Skeletal muscle tissue (tissue), 4 donors: Measurements from ENCODE around the gene ADCY10. TPM values are rescaled to one million over a fixed set of nuclear protein-coding genes. Genes with fewer than 3 reads are reported as not detected.
"Not testable (repeated sequence)": the region's sequence is repeated elsewhere in the genome, so short reads cannot be mapped to it uniquely, and the experiment has no call there.

ENCODE experiments used
- H3K27ac ChIP-seq: one replicate; pipeline ENCODE4 v1.7.0; 2013; ENCODE audit warnings: mild to moderate bottlenecking, low read depth, low read length, inconsistent platforms
- H3K27me3 ChIP-seq, 3 donors: one replicate each; pipeline ENCODE4 v1.7.0; 2013; ENCODE audit warnings: low read length in 3 of 3; ENCODE audit not compliant: control insufficient read depth in 3 of 3, insufficient read depth in 3 of 3
- H3K36me3 ChIP-seq, 3 donors: one replicate each; pipeline ENCODE4 v1.7.0; 2013; ENCODE audit warnings: low read length in 3 of 3; ENCODE audit not compliant: control insufficient read depth in 3 of 3, insufficient read depth in 3 of 3
- H3K4me1 ChIP-seq, 3 donors: one replicate each; pipeline ENCODE4 v1.7.0; 2013; ENCODE audit warnings: low read length in 3 of 3, mild to moderate bottlenecking in 3 of 3; ENCODE audit not compliant: control insufficient read depth in 3 of 3, insufficient read depth in 3 of 3
- H3K4me3 ChIP-seq, 3 donors: one replicate each; pipeline ENCODE4 v1.7.0; 2013; ENCODE audit warnings: low read length in 3 of 3
- H3K9ac ChIP-seq, 3 donors: one replicate each; pipeline ENCODE4 v1.7.0; 2013; ENCODE audit warnings: low read length in 3 of 3, mild to moderate bottlenecking in 3 of 3, moderate library complexity in 2 of 3, low read depth in 1 of 3
- H3K9me3 ChIP-seq, 3 donors: one replicate each; pipeline ENCODE4 v1.7.0; 2013; ENCODE audit warnings: low read length in 3 of 3; ENCODE audit not compliant: control insufficient read depth in 3 of 3
- total RNA-seq: library from RNA; depleted of rRNA; stranded (reverse); fragments of >200 nt; gene quantifications from one replicate; pipeline ENCODE4 v1.2.3, GENCODE V29; 2014
- donor health status: Osteomylitis.

The ADCY10 gene
- total RNA-seq, 1 donor from 2014 or later: under 0.01 TPM

DNA sequence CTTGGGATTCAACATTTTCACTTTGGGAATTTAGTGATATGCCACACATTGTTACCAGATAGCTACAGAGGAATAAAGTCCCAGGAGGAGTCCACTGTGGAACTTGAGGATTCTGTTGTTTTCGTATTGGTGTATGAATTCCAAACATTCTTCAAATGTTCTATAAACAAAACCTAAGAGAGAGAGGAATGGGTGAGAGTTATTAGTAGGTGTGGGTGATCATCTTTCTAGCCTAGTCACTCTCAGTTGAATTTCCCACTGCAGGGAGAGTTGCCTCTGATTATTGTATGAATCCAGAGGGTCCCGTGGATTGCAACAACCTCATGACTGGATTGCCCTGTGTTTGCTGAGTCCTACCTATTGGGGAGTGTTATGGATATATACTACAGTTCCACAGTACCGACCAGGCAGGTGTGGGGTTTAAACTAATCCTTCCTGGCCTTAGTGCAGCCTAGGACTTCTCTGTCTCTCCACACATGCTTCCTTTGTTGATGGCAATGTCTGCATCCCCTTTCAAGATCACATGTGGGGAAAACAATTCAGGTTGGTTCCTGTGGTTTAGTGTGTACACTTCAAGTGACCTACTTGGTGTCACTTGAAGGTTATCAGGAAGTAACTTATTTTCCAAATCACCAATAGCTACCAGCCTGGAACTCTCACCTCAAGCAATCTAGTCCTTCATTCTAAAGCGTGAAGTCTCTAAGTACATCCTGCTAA is 91.8 kb downstream of the ADCY10 start:
- Histone ChIP-seq H3K27me3 (no peaks in the 10 kb centered on the region), H3K4me1 (peaks cover 0 to 4% (median 0%) of the 10 kb centered on the region in 3 donors), H3K36me3 (no peaks in the 10 kb centered on the region), H3K9ac (no peak overlapping the region), H3K4me3 (no peak overlapping the region), H3K27ac (no peak overlapping the region), H3K9me3 (no peaks in the 10 kb centered on the region)

DNA sequence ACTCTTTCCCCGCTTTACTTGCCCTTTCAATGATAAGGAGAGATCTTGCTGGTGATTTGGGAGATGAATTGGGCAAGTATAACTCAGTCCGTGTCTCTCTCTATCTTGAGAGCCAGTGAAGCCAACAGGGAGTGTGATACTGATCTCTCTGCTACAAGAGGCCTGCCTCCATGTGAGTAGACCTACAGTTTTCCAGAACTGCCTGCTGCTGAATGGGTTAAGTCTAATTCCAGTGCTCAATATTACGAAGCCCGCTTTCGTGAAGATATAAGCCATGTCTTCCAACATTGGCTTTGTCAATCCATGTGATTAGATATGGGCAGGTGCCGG is 92.6 kb downstream of the ADCY10 start:
- Histone ChIP-seq H3K9me3 (no peaks in the 10 kb centered on the region), H3K27ac (no peak overlapping the region), H3K27me3 (no peaks in the 10 kb centered on the region), H3K4me3 (no peak overlapping the region), H3K36me3 (no peaks in the 10 kb centered on the region), H3K4me1 (peaks cover 0 to 4% (median 0%) of the 10 kb centered on the region in 3 donors), H3K9ac (no peak overlapping the region)

DNA sequence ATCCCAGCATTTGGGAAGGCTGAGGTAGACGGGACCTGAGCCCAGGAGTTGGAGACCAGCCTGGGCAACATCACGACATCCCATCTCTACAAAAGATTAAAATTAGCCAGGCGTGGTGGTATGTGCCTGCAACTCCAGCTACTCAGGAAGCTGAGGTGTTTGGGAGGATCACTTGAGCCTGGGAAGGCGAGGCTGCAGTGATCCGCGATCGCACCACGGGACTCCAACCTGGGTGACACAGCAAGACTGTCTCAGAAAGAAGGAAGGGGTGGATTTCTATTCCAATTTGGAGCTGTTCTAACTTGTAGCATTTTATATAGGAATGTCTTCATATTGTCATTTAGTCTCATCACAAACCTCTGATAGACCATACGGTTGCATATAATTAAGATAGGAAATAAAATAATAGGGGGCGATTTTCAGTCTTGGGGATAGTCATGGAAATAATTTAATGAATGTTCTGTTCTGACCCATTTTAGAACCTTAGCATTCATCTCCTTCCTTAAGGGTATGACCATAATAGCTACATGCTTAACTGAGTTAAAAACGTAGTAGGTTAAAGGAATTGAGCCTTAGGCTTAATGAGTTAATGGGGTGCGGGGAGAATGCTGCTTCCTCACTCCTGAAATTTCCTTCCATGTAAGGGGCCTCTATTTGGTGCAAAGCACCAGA is 93.1 kb downstream of the ADCY10 start:
- Histone ChIP-seq H3K9me3 (no peaks in the 10 kb centered on the region), H3K4me1 (peaks cover 0 to 4% (median 0%) of the 10 kb centered on the region in 3 donors), H3K9ac (peak overlapping the region in 2 of 3 donors; percentile 28 to 60), H3K36me3 (no peaks in the 10 kb centered on the region), H3K27me3 (no peaks in the 10 kb centered on the region), H3K27ac (peak overlapping the region; percentile 79), H3K4me3 (peak overlapping the region in 1 of 3 donors; percentile 63)

DNA sequence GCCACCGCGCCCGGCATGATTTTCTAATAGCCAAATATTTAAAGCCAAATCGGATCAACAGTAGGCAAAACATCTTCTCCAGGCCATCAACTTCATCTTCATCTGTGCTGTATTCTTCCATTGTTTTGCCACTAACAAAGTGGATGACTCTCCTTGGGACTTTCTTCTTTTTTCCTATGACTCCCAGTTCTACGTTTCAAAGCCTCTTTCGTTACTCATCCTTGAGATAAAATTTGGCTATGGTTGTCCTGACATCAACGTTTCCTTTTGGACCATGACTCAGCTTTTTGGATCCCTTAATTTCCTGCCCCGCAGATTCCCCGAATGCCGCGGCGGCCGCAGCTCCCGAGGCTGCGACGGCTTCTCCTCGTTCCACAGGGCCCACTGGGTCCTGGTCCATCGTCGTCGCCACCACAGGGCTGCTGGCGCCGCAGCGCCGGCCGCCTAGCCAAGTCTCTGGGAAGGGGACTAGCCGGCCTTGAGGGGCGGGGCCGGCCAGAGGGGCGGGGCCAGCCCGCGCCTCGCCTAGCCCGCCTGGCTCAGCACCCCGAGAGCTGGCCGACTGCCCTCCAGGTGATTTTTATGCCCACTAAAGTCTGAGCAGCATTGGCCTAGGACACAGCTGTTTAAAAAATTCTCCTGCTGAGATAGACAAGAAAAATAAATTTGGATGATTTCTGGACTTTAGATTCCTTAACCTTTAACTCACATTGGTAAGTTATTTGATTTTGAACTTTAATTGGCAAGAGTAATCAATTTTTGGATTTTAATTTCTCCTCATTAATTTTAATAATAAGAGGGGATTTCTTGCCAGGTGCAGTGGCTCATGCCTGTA is 93.9 kb downstream of the ADCY10 start:
- Histone ChIP-seq H3K36me3 (no peaks in the 10 kb centered on the region), H3K27ac (peak overlapping the region; percentile 79), H3K27me3 (no peaks in the 10 kb centered on the region), H3K9ac (peak overlapping the region; percentile 28 to 60 (median 30)), H3K4me3 (peak overlapping the region; percentile 11 to 65 (median 63)), H3K9me3 (peaks cover 0 to 3% (median 3%) of the 10 kb centered on the region in 3 donors), H3K4me1 (peaks cover 0 to 4% (median 0%) of the 10 kb centered on the region in 3 donors)

DNA sequence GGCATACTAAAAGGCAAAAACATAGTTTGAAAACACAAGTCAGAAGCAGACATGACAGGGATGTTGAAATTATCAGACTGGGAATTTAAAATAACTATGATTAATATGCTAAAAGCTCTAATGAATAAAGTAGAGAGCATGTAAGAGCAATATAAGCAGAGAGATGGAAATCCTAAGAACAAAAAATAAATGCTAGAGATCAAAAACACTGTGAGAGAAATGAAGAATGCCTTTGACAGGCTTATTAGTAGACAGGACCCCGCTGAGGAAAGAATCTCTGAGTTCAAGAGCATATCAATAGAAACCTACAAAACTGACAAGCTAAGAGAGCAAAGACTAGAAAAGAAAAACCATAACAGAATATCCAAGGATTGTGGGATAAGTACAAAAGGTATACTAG is 98.3 kb downstream of the ADCY10 start:
- H3K4me1 ChIP-seq: peaks cover 0 to 3% (median 0%) of the 10 kb centered on the region in 3 donors
- H3K27me3 ChIP-seq: no peaks in the 10 kb centered on the region
- H3K4me3 ChIP-seq: no peak overlapping the region
- no peak overlapping the region for H3K27ac ChIP-seq
- peaks cover 0 to 4% (median 3%) of the 10 kb centered on the region in 3 donors for H3K9me3 ChIP-seq
- H3K36me3 ChIP-seq: no peaks in the 10 kb centered on the region
- no peak overlapping the region for H3K9ac ChIP-seq

DNA sequence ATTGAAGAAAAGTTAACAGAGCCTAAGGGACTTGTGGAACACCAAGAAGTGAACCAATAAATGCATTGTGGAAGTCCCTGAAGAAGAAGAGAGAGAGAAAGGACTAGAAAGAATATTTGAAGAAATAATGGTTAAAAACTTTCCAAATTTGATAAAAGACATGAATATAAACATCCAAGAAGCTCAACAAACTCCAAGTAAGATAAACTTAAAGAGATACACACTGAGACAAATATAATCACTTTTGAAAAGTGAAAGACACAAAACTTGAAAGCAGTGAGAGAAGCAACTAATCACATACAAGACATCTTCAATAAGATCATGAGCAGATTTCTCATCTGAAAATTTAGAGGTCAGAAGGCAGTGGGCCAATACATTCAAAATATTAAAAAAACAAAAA is 101.0 kb downstream of the ADCY10 start:
- H3K27me3 ChIP-seq: no peaks in the 10 kb centered on the region
- H3K27ac ChIP-seq: no peak overlapping the region
- peaks cover 0 to 4% (median 3%) of the 10 kb centered on the region in 3 donors for H3K9me3 ChIP-seq
- H3K4me1 ChIP-seq: no peaks in the 10 kb centered on the region
- H3K4me3 ChIP-seq: no peak overlapping the region
- no peak overlapping the region for H3K9ac ChIP-seq
- no peaks in the 10 kb centered on the region for H3K36me3 ChIP-seq

DNA sequence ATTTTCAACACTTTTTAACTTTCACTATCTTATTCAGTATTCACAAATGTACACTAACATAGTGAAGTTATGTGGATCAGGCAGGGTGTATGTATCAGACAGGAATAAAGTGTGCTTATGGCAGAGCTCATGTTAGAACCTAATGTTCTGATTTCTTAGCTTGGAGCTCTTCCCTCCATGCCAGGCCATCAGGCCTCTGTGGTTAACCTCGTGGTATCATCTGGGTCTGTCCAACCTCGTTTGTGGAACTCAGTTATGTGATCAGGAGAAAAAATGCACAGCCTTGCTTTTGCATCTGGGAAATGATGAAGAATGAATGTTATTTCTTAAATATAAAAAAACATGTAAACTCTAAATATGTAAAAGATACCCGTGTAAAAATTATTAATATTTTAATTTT is 105.2 kb downstream of the ADCY10 start:
- no peak overlapping the region for H3K27ac ChIP-seq
- H3K4me3 ChIP-seq: no peak overlapping the region
- no peaks in the 10 kb centered on the region for H3K9me3 ChIP-seq
- no peak overlapping the region for H3K9ac ChIP-seq
- no peaks in the 10 kb centered on the region for H3K27me3 ChIP-seq
- no peaks in the 10 kb centered on the region for H3K36me3 ChIP-seq
- H3K4me1 ChIP-seq: no peaks in the 10 kb centered on the region

DNA sequence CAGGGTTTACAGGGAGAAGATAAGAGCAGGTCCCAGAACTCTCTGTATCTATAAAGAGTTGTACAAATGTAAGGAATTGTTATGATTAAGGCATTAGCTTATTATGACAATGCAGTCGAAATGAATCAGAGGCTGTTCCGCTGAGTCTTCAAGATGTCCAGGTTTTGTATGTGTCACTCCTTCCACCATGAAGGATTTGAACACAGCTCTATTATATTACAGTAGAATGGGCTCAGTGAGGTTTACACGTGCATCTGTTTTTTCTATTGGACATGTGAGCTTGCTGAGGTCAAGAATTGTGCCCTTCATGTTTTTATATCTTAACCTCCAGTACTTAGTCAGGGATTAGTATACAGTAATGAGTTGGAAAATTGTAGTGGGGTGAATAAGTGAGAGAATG is 105.8 kb downstream of the ADCY10 start:
- Histone ChIP-seq H3K4me3 (no peak overlapping the region), H3K27ac (no peak overlapping the region), H3K27me3 (no peaks in the 10 kb centered on the region), H3K9me3 (no peaks in the 10 kb centered on the region), H3K4me1 (peaks cover 3 to 4% (median 4%) of the 10 kb centered on the region in 3 donors), H3K36me3 (no peaks in the 10 kb centered on the region), H3K9ac (no peak overlapping the region)

DNA sequence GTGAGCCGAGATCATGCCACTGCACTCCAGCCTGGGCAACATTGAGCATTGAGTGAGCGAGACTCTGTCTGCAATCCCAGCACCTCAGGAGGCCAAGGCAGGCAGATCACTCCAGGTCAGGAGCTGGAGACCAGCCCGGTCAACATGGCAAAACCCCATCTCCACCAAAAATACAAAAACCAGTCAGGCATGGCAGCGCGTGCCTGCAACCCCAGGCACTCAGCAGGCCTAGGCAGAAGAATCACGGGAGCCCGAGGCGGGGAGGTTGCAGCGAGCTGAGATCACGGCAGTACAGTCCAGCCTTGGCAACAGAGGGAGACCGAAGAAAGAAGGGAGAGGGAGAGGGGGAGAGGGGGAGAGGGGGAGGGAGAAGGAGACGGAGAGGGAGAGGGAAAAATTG is 107.3 kb downstream of the ADCY10 start:
- H3K4me1 ChIP-seq, H3K9ac ChIP-seq, H3K36me3 ChIP-seq, H3K27me3 ChIP-seq, H3K4me3 ChIP-seq, H3K27ac ChIP-seq, H3K9me3 ChIP-seq: not testable (repeated sequence)

DNA sequence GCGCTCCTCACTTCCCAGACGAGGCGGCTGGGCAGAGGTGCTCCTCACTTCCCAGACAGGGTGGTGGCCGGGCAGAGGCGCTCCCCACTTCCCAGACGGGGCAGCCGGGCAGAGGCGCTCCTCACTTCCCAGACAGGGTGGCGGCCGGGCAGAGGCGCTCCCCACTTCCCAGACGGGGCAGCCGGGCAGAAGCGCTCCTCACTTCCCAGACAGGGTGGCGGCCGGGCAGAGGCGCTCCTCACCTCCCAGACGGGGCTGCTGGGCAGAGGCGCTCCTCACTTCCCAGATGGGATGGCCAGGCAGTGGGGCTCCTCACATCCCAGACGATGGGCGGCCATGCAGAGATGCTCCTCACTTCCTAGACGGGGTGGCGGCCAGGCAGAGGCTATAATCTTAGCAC is 107.7 kb downstream of the ADCY10 start:
- not testable (repeated sequence) for H3K4me3 ChIP-seq, H3K27ac ChIP-seq, H3K36me3 ChIP-seq, H3K4me1 ChIP-seq, H3K9ac ChIP-seq, H3K9me3 ChIP-seq, H3K27me3 ChIP-seq
